NCI-H2107 treated with DMSO at 0.1 percent for 48 hours (cell line): ENCODE data around the gene RPL7A.
A peak's percentile ranks its signal among the peaks of the same experiment; 100 is the strongest.
"Not testable (repeated sequence)": the region's sequence is repeated elsewhere in the genome, so short reads cannot be mapped to it uniquely, and the experiment has no call there.

Experiments used
- DNase-seq: peaks from one replicate; lab custom pipeline; 2025; ENCODE audit not compliant: unreplicated experiment; lab: John Stamatoyannopoulos, UW

RPL7A gene

DNA sequence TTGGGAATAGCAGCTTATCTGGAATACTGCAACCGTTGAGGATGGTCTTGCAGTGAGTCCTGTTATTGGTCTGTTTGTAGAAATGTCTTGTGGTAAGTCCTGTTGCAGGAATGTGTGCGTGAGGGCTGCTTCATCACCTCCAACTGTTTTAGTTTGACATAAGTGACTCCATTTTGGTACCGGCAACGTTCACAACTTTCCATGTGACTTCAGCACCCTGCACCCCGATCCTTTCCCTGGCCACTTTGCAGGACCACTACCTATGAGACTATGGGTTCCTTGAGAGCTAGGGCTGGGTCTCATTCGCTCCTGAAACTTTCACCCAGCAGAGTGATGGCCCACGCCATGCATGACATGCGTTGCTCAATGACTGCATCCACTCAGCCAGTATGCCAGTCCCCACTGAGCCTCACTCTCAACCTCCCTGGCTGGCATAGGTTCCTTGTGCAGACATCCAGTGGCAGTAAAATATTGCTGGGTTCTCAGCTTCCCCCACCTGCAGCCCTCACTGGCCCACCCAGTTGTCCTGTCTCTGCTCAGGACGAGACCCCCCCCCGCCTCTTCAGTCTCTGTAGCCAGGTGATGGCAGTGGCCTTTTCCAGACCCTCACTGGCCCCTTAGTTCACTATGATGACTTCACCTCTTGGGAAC, 20.1 kb upstream of the RPL7A start:
- DNase-seq, result no peak

DNA sequence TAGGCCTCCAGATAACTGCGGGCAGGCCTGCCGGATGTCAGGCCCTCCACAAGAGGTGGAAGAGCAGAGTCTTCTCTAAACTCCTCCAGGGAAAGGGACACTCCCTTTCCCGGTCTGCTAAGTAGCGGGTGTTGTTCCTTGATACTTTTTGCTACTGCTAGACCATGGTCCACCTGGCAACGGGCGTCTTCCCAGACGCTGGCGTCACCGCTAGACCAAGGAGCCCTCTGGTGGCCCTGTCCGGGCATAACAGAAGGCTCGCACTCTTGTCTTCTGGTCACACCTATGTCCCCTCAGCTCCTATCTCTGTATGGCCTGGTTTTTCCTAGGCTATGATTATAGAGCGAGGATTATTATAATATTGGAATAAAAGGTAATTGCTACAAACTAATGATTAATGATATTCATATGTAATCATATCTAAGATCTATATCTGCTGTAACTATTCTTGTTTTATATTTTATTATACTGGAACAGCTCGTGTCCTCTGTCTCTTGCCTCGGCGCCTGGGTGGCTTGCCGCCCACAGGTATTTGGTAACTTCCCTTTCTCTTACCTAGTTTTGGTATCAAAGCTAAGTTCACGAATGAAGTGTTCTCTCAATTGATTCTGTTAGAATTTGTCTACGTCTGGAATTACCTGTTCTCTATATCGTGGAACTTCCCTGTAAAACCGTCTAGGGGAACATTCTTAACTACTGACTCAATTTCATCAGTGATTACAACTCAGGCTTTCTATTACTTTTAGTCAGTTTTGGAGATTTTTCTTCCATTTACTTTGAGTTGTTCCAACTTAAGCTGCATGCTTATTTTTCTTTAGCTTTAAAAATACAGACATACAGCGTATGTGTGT, 18.5 kb upstream of the RPL7A start:
- not testable (repeated sequence) for DNase-seq

DNA sequence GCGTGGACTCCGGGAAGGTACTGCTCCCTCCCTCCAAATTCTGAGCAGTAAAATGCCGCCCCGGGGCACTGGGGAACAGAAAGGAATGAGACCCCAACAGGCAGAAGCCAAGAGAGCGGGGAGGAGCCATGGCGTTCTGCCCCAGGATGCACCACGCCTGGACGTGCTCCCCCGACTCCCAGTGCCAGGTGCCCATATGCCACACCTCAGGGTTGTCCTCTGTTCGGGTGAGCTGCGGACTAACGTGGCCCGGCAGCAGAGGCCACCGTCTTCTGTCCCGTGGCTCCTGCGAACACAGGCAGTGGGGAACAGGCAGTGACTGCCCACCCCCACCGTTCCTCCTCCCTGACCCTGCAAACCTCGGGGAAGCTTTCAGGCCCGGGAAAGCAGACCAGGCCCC, 16.8 kb upstream of the RPL7A start:
- no peak for DNase-seq

GRCh38 chr9:133331641-133332380, 16.2 kb upstream of the RPL7A start:
- no peak for DNase-seq

DNA sequence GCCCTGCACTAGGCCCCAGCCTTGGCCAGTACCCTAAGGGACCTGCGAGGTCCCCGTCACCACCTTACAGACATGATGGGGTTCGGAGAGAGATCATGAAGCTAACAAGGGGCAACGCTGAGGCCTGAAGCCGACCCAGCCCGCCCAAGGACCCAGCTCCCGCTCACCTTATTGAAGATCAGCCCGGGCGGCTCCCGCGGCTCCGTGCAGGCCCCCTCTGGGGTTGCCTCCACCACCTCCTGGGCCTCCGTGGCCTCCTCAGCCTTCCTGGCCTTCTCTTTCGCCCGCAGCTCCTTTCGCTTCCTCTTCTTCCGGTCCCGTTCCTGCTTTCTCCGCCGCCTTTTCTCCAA, 15.7 kb upstream of the RPL7A start:
- no peak for DNase-seq

- no peak for DNase-seq
Measured at GRCh38 chr9:133333011-133333410, 15.0 kb upstream of the RPL7A start.

DNA sequence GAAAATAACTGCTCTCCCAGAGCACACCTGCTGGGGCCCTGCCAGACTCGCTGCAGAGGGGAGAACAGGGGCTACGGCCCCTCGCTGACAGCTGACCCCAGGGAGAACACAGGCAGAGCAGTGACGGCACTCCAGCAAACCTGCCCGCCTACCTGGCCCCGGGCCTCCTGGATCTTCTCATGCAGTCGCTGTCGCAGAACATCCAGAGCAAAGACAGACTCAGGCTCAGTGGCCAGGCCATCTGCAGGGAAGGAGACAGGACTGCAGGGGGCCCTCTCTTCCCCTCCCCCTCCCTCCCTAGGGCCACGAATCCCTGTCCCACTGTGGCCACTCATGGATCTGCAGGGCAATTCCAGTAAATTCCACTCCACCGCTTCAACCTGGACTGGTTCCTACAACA, 14.5 kb upstream of the RPL7A start:
- DNase-seq, result no peak

- DNase-seq, result no peak
Measured at GRCh38 chr9:133334161-133334560, 13.9 kb upstream of the RPL7A start.

- not testable (repeated sequence) for DNase-seq
Measured at GRCh38 chr9:133334888-133335287, 13.1 kb upstream of the RPL7A start.

GRCh38 chr9:133335924-133336811, 11.8 kb upstream of the RPL7A start, which contains the start of gene SURF6:
Gene SURF6 (minus strand): TSS chr9:133336188. CDS start chr9:133336132, 56 bp downstream.
- peak; percentile 55 for DNase-seq

DNA sequence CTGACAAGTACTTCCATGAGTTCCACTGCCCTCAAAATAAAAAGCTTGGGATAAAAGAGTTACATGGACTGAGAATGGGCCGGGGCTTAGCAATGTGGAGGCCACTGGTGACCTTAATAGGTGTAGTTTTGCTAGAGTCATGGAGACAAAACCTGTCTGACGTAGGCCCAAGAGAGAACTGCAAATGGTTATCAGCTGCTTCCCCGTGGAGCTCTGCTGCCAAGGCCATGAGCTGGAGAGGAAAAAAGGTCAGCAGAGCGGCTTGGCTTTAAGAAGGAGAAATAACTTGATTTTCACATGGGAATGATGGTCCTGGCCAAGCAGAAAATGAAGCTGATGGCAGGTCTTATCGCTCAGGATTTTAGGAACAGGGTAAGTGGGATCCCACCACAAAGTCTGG, 8.4 kb upstream of the RPL7A start:
- no peak for DNase-seq

- no peak for DNase-seq
Measured at GRCh38 chr9:133340256-133340655, 7.8 kb upstream of the RPL7A start.

- no peak for DNase-seq
Measured at GRCh38 chr9:133340916-133341315, 7.1 kb upstream of the RPL7A start.

DNA sequence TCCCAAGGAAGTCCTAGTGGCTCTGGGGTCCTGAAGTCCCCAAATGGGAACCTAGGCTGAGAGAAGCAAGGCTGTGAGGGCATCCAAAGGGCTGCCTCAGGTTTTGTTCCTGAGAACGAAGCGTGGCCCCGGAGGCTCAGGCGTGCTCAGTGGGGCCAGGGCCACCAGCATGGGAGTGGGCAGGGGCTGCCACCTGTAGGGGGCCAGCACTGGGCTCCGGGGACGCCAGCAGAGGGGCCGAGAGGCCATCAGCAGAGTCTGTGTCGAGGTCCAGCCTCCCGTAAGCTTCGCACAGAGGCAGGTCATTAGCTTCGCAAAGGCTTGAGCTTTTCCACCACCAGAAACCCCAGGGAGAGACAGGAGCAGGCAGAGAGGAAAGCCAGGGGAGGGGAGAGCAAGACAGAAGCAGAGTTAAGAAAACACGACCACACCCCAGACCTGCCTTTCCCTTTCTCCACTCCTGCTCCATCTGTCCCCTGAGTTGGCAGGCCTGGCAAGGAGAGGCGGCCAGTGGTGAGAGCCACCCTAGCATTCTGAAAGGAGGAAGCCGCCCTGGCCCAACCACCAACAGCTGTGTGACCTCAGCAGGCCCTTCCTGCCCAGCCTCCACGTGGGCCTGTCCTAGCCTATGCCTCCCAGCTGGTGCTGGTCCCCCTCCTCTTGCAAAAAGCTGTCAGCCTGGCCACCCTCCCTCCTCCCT, 6.5 kb upstream of the RPL7A start:
- DNase-seq, result no peak

- no peak for DNase-seq
Measured at GRCh38 chr9:133342069-133342406, 6.0 kb upstream of the RPL7A start.

GRCh38 chr9:133342570-133342969, 5.4 kb upstream of the RPL7A start:
- DNase-seq, result no peak

GRCh38 chr9:133344071-133344470, 3.9 kb upstream of the RPL7A start:
- no peak for DNase-seq

DNA sequence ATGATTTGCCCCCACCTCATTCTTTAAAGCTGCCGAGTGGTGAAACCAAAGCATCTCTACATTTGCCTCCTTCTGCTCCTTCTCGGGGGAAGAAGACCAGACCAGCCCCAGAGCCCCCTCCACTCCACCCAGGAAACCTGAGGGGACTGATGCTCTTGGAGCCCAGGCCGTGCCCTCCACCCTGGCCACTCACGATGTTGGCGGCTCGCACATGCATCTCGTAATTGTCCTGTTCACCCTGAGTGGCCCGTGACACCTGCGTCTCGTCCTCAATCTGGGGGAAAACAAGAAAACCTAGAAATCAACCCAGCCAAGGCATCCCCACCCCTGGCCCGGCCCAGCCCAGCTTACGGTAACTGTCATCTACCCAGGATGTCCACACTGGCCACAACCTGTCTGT, 3.0 kb upstream of the RPL7A start:
- DNase-seq, result no peak

DNA sequence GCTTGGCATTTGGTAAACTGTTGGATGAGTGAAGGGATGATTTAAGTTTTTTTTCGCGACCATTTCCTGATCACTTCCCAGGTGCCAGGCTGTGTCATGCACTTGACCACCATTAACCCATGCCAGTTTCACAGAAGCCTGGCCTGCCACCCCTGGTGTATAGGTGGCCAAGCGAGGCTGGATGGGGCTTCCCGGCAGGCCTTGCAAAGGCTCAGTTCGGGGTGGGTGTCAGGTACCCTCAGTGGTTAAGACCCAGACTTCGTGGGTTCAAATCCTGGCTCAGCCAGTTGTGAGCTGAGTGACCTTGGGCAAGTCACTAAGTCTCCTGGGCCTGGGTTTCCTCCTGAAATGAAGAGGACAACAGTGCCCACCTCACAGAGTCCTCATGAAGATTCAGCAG, 2.4 kb upstream of the RPL7A start:
- no peak for DNase-seq

DNA sequence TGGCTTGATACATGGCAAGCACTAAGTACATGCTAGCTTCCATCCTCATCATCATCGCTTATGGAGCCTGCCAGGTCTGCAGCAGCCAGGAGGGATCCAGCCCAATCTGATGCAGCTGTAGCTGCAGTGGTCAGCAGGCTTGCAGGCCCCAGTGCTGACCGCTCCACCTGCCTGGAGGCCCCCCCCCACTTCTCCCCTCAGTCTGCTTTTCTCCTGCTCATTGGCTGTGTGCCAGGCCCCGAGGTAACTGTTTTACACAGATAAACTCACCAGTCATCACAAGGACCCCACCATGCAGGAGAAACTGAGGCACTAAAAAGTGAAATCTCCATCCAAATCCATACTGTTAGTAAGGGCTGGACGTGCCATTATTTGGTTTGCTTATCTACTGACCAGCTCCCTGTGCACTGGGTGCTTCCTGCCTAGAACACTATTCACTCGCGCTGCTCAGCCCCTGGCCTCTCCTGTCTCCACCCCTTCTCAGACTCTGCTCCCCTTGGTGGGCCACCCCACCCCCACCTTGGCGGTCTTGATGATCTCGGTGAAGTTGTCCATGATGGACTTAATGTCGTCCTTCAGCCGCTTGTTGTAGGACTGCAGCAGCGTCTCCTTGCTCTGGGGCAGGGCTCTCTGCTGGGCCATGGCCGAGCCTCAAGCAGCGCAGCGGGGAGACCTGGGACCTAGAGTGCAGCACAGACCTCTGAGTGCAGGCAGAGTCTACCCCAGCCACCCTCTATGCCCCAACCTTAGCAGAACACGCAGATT, 1.8 kb upstream of the RPL7A start:
- no peak for DNase-seq
